Cardiac fibroblast (primary cell): ENCODE data around the gene BTBD17.

Source experiments
- DNase-seq, 2 donors: peaks; one replicate each; pipeline versions ENCODE4 v3.0.0 to v3.0.0-alpha.2; 2010; ENCODE audit warnings: low read depth in 2 of 2
- H3K4me3 ChIP-seq, 2 donors: replicated peaks in 1 of 2; 1 replicate in 1 of 2; 2 replicates in 1 of 2; pipeline ENCODE4 v1.5.1; 2011; ENCODE audit warnings: low read depth in 2 of 2, low read length in 2 of 2, mild to moderate bottlenecking in 2 of 2, moderate library complexity in 1 of 2
- TF ChIP-seq, protein P1 (sequence below): IDR thresholded peaks from one replicate; pipeline ENCODE4 v1.5.1; 2011; ENCODE audit warnings: low read depth, mild to moderate bottlenecking, low read length, inconsistent platforms

Gene BTBD17

DNA sequence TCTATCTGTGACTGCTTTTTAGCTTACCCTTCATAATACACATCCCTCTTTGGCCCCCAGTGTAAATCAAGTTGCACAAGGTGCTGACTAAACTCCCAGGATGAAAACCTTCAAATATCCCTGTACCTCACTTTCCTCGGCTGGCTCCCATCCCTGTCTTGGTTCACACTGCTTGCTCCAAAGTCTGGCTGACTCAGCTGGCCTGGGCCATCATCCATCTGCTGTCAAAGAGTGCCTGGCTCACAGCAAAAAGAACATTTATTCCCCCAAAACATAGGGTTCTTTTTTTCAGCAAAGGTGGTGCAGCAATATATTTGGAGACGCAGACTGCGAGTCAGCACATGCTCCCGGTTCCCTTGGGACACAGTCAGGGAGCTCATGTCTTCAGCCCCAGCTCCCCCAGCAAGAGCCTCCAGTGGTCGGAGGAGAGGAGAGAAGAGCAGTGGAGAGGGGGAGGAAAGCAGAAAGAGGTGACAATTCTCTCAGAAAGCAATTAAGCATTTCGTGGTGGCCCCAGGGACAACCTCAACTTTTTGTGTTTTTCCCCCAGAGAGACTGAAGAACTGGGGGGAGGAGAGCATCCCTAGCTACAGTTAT is 31.8 kb upstream of the BTBD17 start:
- TF ChIP-seq, protein P1, sequence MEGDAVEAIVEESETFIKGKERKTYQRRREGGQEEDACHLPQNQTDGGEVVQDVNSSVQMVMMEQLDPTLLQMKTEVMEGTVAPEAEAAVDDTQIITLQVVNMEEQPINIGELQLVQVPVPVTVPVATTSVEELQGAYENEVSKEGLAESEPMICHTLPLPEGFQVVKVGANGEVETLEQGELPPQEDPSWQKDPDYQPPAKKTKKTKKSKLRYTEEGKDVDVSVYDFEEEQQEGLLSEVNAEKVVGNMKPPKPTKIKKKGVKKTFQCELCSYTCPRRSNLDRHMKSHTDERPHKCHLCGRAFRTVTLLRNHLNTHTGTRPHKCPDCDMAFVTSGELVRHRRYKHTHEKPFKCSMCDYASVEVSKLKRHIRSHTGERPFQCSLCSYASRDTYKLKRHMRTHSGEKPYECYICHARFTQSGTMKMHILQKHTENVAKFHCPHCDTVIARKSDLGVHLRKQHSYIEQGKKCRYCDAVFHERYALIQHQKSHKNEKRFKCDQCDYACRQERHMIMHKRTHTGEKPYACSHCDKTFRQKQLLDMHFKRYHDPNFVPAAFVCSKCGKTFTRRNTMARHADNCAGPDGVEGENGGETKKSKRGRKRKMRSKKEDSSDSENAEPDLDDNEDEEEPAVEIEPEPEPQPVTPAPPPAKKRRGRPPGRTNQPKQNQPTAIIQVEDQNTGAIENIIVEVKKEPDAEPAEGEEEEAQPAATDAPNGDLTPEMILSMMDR: no peak
- H3K4me3 ChIP-seq: no peak overlapping the region
- DNase-seq: peak in 1 of 2 donors; percentile 44

DNA sequence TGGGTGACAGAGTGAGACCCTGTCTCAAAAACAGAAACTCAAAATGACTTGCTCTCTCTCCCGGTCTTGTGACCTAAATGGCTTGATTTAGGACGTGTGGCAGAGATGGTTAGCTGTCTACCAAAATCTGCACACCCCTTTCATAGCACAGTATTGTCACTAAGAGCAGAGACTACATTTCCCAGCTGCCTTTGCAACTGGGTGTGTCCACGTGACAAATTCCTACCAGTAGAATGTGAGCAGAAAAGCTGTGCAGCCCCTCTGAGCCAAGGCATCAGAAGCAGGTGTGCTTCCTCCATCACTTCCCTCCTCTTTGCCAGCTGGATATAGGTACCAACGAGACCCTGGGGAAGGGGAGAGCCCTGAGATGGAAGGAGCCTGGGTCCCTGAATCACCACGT is 31.2 kb upstream of the BTBD17 start:
- no peak overlapping the region for H3K4me3 ChIP-seq
- DNase-seq: no peak
- TF ChIP-seq, protein P1: no peak

DNA sequence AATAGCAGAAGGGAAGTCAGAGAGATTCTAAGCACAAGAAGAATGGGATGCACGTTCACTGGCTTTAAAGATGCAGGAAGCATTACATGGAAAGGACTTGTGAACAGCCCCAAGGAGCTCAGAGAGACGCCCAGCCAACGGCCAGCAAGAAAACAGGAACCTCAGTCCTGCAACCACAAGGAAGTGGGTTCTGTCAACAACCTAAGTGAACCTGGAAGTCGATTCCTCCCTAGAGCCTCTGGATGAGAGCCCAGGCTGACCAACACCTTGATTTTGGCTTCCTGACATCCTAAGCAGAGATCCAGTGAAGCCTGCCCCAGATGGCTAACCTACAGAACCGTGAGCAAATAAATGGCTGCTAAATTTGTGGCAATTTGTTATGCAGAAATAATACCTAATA is 30.1 kb upstream of the BTBD17 start:
- TF ChIP-seq, protein P1: no peak
- DNase-seq: no peak
- no peak overlapping the region for H3K4me3 ChIP-seq

DNA sequence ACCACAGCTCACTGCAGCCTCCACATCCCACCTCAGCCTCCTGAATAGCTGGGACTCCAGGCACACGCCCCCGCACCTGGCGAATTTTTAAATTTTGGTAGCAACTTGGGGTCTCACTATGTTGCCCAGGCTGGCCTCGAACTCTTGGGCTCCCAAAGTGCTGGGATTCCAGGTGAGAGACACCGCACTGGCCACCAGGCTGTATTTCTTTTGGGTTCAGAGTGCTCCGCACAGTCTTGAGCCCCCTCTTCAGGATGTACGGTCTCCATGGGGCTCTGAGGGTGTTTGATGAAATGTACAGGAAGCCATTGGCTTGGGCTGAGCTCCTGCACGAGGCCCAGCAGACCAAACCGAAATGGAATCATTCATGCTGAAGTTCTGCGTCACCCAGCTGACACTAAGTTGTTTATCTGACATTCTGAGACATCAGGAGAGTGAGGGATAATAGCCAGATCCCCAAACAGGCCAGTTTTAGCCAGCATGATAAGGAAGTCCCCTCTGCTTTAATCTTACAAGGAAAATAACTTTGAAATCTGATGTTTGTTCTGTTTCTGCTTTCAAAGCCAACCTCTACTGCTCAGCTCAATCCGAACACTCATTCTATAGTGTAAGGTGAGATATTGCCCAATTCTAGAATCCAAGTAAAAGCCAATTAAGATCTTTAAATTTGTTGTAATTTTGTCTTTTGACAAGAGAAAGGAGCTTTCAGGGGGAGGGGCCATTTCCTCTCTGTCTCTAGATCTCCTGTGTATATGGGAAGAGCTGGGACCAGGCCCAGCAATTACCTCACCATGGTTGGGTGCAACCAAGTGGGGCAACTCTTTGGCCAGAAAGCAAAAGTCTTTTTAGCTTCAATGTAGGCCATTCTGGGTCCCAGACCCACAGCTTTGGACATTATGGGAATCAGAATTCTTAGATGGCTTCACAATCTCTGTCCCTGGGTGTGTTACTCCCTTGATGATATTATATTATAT is 29.3 kb upstream of the BTBD17 start:
- no peak overlapping the region for H3K4me3 ChIP-seq
- TF ChIP-seq, protein P1: no peak
- DNase-seq: peak in 1 of 2 donors; percentile 21

DNA sequence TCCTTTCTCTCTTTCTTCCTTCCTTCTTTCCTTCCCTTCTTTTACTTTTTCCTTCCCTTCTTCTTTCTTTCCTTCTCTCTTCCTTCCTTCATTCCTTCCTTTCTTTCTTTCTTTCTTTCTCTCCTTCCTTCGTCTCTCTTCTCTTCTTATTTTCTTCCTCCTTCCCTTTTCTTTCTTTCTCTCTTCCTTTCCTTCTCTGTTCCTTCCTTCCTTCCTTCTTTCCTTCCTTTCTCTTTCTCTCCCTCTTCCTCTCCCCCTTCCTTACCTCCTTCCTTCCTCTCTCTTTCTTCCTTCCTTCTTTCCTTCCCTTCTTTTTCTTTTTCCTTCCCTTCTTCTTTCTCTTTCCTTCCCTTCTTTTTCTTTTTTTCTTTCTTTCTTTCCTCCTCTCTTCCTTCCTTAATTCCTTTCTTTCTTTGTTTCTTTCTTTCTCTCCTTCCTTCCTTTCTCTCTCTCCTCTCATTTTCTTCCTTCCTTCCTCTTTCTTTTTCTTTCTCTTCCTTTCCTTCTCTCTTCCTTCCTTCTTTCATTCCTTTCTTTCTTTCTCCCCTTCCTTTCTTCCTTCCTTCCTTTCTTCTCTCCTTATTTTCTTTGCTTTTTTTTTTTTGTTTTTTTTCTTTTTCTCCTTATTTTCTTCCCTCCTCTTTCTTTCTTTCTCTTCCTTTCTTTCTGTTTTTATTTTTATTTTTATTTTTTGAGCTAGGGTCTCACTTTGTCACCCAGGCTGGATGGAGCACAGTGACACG is 28.4 kb upstream of the BTBD17 start:
- DNase-seq: no peak
- TF ChIP-seq, protein P1: no peak
- H3K4me3 ChIP-seq: no peak overlapping the region

DNA sequence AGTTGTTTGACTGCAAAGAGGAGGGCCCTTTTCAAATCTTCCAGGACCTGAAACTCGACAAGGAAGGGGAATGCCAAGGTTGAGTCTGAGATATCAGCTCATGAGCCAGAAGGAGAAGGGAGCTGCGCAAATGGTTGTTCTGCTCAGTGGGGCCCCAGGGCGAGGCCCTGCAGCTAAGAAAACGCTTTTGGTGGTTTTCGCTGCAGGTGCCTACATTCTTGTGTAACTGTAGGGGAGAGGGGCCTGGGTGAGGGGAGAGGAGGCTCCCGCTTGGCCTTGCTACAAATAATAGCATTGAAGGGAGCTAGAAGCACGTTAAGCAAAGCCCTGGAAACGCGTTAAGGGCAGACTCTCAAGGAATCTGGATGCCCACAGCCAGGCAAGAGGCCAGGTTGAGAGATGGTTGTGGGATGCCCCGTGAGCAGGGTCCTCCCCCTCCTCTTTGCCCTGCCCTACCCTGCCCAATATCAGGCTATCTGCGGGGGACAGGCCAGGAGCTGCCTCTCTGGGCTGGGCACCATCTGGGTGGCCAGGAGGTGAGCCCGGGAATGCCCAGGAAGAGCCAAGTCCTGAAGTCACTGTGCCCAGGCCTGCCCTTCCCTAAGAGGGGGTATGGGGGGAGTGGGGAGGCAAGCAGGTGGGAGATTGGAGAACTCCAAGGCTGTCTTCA is 27.6 kb upstream of the BTBD17 start:
- TF ChIP-seq, protein P1: no peak
- no peak overlapping the region for H3K4me3 ChIP-seq
- no peak for DNase-seq
